ENCODE measurements around the gene FRAT2.
"Not testable (repeated sequence)": the region's sequence is repeated elsewhere in the genome, so short reads cannot be mapped to it uniquely, and the experiment has no call there.

FRAT2 gene

DNA sequence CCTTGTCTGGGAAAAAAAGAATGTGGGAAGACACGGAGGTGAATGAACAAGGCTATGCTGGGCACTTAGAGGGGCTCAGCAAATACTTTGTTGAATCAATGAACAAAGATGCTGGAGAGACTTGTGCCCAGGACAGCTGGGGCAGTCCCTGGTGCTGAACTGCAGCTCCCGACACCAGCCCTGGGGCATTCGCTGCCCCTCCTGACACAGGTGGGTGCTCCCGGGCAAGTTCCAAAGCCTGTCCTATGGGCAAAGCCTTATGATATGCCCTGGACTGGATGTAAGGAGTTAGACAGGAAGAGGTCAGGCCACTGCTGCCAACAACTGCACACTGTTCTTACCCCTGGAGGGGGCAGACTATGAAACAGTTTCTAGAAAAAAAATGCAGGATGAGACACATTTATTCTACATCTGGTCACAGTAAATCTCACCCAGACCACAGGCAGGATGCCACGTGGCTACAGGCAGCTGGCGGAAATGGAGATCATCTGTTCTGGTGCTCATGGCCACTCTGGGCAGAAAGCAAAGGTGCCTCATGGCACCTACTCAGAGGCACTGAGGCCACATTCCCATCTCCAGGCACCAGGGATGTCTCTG is 21.9 kb upstream of the FRAT2 start:
- no peak for DNase-seq

GRCh38 chr10:97355571-97355975 is 21.0 kb upstream of the FRAT2 start:
- DNase-seq = no peak

DNA sequence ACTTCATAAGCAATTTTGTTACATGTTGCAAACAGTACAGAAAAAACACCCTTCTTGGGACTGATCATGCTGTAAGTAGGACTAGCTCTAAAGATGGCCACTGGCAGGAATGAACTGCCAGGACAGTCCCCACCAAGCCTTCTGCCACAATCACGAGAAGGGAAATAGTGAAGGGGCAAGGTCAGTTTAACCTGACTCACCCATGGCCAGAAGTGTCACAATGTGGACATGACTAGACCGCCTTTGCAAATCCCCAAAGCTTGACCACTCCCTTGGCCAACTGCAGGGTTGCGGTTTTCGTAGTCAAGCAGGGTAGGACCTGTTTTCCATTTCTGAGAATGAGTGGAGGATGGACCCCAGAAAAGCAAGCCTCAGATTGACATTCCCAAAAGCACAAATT is 19.4 kb upstream of the FRAT2 start:
- DNase-seq = no peak

GRCh38 chr10:97349752-97350513 is 15.4 kb upstream of the FRAT2 start:
- DNase-seq = no peak

DNA sequence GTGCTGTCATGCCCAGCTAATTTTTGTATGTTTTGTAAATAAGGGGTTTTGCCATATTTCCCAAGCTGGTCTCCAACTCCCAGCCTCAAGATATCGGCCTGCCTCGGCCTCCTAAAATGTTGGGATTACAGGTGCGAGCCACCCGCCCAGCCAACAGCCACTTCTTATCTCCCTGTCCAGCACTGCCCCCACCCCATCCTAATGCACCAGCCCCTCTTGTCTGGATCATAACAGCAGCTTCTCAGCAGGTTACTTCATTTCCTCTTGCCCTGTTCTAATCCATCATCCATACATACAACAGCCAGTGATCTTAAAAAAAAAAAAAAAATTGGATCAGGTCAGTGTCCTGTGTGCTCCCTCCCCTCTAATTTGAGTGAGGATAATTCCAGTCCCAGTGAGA is 12.8 kb upstream of the FRAT2 start:
- DNase-seq = no peak

DNA sequence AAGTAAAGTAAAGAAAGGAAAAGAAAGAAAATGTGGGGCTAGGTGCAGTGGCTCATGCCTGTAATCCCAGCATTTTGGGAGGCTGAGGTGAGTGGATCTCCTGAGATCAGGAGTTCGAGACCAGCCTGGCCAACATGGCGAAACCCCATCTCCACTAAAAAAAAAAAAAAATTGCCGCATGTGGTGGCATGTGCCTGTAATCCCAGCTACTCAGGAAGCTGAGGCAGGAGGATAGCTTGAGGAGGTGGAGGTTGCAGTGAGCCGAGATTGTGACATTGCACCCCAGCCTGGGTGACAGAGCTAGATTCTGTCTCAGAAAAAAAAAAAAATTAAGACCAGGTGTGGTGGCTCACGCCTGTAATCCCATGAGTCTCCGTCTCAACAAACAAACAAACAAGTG is 9.1 kb upstream of the FRAT2 start:
- DNase-seq = not testable (repeated sequence)

DNA sequence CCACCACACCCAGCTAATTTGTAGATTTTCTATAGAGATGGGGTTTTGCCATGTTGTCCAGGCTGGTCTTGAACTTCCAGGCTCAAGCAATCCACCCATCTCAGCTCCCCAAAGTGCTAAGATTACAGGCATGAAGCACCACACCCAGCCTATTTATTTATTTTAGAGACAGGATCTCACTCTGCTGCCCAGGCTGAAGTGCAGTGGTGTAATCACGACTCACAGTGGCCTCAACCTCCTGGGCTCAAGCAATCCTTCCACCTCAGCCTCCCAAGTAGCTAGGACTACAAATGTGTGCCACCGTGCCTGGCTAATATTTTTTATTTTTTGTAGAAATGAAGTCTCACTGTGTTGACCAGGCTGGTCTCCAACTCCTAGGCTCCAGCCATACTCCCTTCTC is 6.9 kb upstream of the FRAT2 start:
- no peak for DNase-seq

DNA sequence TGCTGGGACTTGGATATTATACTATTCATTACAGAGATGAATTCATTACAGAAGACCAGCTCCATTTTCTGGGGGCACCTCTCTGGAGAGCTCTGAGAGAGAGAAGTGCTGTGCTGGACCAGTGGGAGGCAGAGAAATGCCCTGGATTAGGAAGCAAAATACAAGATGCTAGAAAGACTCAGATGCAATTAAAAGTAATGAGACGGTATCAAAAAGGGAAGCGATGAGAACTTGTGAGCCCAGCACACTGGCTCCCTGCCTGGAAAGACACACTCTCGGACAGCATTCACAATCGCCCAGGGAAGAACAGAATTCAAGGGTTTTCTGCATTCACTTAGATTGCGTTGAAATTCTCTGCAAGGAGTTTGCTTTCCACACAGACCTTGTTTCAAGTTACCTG is 3.5 kb upstream of the FRAT2 start:
- no peak for DNase-seq

DNA sequence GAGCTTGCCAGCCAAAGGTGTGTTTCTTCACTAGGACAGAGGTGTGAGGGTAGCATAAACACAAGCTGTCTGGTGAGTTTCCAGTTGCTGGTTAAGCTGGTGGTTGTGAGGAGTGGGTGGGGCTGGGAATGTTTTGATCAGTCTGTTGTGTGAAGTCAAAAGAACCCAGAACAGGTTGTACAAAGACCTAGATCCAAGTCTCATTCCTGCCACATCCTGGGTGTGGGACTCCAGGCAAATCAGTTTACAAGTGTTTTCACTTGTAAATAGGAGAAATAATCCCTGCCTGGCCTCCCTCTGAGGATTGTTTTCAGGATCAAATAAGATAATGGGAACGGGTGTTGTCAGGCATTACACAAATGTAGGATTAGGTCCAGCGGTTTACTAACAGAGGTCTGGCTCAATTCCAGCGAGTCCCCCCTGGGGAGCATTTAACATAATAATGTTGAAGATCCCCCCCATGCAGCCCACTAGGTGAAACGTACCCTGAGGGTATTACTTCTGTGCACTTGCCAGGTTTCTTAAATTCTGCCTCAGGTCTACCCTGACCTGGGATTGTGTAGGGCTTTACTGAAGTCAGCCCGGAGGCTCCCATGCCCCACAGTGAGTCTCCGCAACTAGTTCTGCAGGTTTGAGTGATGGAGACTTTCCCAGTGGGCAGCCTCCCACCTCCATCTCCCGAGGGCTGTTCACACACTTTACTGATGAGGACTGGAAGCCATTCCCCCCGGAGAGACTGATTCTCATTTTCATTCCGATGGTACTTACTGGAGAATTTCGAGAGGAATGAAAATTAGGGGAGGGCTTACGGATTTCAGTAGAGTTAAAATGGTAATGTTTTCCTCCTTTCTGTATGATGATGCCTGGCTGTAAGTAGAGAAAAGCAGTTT is 2.7 kb upstream of the FRAT2 start:
- no peak for DNase-seq

- DNase-seq = no peak
Observed at GRCh38 chr10:97336446-97336845, 1.9 kb upstream of the FRAT2 start.

GRCh38 chr10:97336006-97336405 is 1.5 kb upstream of the FRAT2 start:
- DNase-seq = no peak

GRCh38 chr10:97335188-97335619 is 675 bp upstream of the FRAT2 start:
- no peak for DNase-seq

- peak; percentile 61 for DNase-seq
Observed at GRCh38 chr10:97333601-97334369, 744 bp downstream of the FRAT2 start.

- no peak for DNase-seq
Observed at GRCh38 chr10:97333351-97333600, 1.3 kb downstream of the FRAT2 start.

- DNase-seq = peak; percentile 14
Observed at GRCh38 chr10:97332591-97333350, 1.8 kb downstream of the FRAT2 start.

- DNase-seq = no peak
Observed at GRCh38 chr10:97331153-97331703, 3.3 kb downstream of the FRAT2 start.

DNA sequence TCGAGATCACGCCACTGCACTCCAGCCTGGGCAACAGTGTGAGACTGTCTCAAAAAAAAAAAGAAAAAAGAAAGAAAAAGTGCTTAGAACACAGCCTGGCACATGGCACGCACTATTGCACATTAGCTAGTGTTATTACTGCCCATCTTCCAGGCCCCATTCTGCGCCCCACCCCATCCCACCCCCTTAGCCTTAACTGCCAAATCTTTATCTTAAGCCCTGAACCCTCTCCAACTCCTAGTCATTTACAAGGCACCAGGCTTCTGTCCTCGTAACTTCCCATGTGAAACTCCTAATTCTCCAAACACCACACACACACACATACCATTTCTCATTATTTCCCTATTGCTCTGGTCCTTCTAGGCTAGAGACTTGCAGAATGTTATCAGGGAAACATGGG is 4.8 kb downstream of the FRAT2 start:
- DNase-seq = no peak

DNA sequence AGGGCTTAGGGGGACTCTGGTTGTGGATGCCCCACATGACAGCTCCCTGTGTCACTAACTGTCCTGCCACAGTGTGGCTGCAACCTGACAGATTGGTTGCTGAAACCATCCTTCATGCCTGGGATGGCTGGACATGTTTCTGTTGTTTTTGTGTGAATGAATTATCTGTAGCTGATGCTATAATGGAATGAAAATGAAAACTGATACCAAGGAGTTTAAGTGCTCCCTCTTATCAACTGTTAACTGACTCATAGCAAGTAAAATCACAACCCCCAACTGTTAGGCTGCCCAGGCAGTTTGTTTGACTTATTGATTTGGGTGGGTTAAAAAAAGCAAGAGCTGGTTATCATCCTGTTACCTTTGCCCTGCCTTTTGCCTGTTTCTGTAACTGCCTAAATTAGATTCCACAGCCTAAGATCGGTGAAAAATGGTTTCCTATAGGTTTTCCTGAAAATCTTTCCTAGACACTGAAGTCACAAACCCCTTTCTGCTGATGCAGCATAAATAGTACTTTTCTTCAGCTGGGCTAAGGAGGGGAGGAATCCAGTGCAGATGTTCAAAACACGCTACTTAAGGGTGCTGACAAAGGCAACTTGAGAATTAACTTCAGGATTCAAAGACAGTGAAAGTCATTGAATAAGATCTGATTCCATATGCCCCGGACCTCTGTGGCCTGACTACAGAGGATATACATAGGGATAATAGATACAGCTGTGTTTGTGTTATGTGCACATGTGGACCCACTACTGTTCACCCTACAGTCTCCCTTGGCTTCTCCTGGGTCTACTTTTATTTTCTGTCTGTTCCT is 5.7 kb downstream of the FRAT2 start:
- DNase-seq = no peak

DNA sequence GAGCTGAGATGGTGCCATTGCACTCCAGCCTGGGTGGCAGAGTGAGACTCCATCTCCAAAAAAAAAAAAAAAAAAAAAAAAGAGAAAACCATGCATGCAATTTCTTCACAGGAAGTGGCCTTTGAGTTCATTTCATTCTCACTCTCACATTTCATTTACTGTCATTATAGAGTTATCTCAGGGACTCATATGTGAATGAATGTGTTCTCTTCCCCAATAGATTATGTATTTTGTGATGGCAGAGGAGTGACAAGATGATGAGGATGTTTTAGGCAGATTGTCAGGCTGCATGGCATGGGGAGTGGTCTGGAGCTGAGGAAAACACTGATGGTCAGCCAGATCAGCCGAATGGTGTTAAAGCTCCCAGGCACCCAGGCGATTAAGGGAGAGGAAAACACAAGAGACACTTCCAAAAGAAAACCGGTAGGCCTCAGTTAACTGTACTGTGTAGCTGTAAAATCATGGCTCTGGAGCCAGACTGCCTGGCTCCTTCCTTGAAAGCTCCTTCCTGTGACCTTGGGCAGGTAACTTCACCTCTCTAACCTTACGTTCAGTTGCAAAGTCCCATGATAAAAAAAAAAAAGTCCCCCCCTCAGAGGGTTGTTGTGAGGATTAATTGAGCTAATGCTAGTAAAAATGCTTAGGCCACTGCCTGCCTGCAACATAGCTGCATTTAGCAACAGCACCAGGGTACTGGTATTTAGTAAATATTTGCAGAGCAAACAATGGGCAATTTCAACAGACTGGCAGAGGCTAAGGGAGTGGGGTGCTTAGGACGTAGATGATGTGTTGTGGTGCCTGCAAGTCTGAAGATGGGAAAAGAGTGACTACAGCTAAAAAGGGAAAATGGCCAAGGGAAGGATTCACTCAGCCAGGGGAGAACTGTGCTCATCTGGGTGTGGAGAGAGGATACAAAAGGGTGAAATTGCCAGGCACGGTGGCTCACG is 6.9 kb downstream of the FRAT2 start:
- DNase-seq = no peak

DNA sequence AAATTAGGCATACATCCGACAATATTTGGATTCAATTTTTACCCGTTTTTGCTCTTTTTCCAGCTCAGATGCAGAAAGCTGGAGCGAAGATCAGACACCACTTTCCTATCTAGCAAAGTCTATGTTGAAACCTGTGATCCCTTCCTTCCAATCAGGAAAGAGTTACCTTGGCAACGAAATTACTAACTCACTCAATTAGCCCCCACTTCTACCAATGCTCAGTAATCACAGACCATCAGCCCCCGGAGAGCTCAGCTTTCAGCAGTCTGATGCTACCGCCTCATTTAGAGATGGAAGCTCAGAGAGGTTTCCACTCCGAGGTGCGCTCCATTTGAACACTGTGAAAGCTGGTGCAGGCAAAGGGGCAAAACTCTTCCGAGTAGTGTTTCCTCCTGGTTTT is 8.8 kb downstream of the FRAT2 start:
- DNase-seq = no peak

Measured in stimulated activated CD4-positive, alpha-beta T cell treated with anti-CD3 and anti-CD28 coated beads, Interleukin-15, amount 100 ng/mL, for 24 hours (primary cell).